GM21619 (cell line): ENCODE measurements around the gene TRIM17.

ENCODE experiments used
- ATAC-seq: cut with Tn5 transposase; IDR thresholded peaks from one replicate; pipeline ENCODE4 v1.9.1; 2021; ENCODE audit not compliant: unreplicated experiment

The TRIM17 gene

DNA sequence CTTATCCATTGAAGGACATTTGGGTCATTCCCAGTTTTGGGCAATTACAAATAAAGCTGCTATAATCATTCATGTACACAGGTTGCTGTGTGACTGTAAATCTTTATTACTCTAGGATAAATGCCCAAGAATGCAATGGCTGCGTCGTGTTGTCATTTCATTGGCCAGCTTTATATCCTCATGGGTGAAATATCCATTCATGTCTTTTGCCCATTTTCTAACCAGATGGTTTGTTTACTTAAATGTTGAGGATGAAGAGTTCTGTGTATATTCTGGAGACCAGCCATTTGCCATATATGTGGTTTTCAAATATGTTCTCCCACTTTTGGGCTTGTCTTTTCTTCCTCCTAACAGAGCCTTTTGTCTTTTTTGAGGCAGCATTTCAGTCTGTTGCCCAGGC is 35.3 kb downstream of the TRIM17 start:
- no peak for ATAC-seq

DNA sequence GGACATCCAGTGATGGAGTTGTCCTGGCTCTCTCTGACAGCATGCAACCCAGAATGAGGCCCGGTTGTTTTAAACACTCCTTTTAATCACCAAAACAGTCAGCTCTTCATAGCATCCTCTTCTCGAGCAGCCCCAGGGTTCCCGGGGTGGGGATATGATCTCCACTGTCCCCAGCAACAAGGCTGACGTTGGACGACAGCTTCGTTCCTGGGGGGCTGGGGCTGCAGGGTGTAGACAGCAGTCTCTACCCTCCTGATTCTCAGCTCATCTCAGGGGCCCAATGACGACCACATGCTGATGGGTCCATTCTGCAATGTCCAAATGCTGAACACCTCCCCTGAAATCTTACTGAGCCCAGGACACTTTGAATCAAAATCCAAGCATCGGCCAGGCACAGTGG is 37.0 kb downstream of the TRIM17 start:
- no peak for ATAC-seq

GRCh38 chr1:228378873-228379460 is 37.7 kb downstream of the TRIM17 start:
- ATAC-seq: no peak

DNA sequence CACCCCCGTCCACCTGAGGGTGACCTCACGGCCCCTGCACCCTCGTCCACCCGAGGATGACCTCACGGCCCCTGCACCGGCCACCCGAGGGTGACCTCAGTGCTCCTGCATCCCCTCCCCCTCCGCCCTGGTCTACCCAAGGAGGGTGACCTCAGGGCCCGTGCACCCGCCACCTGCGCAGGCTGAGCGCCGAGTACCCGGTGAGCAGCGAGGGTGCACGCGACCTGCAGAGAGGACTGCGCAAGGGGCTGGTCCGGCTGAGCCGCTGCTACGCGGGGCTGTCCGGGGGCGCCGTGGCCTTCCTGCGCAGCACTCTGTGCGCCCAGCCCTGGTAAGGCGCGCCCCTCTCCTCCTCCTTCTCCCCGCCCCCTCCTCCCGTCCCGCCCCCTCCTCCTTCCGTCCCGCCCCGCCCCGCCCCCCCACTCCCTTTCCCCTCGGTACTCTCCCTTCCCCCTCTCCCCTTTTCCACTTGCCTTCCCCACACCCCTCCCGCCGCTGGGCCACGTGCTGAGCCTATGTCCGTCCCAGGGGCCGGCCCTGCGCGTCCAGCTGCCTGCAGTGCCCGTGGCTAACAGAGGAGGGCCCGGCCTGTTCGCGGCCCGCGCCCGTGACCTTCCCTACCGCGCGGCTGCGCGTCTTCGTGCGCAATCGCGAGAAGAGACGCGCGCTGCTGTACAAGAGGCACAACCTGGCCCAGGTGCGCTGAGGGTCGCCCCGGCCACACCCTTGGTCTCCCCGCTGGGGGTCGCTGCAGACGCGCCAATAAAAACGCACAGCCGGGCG is 38.4 kb downstream of the TRIM17 start:
- ATAC-seq: no peak

- no peak for ATAC-seq
Observed at GRCh38 chr1:228377664-228378089, 39.0 kb downstream of the TRIM17 start.

DNA sequence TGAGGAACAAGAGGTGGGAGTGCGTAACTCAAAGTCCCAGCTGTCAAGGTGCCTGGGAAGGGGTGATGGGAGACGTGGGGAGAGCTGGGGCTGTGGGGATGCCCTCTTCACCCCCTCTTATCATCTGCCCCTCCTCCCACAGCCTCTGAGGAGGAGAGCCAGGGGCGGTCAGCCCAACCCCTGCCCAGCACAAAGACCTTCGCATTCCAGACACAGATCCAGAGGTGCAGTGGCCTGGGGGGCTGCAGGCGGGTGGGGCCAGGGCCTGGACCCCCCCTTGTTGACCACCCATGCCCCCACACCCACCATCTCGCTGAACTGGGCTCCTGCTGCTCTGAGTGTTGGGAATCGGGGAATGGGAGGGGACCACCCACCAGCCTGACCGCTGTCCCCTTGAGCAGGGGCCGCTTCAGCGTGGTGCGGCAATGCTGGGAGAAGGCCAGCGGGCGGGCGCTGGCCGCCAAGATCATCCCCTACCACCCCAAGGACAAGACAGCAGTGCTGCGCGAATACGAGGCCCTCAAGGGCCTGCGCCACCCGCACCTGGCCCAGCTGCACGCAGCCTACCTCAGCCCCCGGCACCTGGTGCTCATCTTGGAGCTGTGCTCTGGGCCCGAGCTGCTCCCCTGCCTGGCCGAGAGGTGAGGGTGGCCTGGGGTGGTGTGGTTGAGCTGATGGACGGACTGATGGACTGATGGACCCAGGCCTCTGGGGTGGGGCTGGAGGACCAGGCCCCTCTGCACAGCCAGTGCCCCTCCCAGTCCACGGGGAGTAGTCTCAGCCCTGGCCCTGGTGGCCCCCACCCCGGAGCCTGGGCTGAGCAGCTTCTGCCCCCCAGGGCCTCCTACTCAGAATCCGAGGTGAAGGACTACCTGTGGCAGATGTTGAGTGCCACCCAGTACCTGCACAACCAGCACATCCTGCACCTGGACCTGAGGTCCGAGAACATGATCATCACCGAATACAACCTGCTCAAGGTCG is 39.7 kb downstream of the TRIM17 start:
- no peak for ATAC-seq

- ATAC-seq: no peak
Observed at GRCh38 chr1:228376262-228376628, 40.4 kb downstream of the TRIM17 start.

GRCh38 chr1:228375578-228376261 is 40.9 kb downstream of the TRIM17 start:
- no peak for ATAC-seq

DNA sequence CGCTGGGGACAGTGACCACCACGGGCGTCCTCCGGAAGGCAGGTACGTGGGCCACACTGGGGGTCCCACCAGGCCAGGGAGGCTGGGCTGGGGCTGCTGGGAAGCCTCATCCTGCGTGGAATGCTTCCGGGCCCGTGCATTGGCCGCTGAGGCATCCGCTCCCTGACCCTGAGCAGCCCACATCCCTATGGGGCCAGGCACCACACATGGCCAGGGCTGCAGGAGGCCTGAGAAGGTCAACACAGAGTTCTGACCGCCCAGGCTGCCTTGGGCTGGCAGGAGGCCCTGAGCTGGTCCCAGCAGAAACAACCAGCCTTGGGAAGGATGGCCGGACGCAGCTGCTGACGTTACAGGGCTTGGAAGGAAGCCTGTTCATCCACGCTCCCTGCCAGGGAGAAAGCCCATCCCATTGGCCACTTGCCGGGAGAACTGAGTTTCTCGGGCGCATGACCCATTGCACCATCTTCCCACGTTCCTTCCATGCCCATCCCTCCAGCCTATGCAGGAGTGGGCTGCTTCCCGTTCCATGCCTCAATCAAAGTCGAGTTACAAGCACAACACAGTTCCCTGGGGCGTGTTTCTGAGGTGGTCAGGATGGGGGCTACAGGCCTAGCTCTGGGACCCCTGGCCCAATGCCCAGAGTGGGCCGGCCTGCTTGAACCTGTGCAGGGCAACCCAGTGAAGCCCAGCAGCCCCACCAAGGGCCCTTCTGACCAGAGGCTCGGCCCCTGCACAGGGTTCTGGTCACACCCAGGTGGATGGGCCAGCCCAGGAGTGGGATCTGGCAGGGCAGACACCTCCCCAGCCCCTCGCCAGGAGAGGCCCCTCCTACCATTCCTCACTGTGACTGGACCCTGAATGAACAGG is 41.7 kb downstream of the TRIM17 start:
- no peak for ATAC-seq

DNA sequence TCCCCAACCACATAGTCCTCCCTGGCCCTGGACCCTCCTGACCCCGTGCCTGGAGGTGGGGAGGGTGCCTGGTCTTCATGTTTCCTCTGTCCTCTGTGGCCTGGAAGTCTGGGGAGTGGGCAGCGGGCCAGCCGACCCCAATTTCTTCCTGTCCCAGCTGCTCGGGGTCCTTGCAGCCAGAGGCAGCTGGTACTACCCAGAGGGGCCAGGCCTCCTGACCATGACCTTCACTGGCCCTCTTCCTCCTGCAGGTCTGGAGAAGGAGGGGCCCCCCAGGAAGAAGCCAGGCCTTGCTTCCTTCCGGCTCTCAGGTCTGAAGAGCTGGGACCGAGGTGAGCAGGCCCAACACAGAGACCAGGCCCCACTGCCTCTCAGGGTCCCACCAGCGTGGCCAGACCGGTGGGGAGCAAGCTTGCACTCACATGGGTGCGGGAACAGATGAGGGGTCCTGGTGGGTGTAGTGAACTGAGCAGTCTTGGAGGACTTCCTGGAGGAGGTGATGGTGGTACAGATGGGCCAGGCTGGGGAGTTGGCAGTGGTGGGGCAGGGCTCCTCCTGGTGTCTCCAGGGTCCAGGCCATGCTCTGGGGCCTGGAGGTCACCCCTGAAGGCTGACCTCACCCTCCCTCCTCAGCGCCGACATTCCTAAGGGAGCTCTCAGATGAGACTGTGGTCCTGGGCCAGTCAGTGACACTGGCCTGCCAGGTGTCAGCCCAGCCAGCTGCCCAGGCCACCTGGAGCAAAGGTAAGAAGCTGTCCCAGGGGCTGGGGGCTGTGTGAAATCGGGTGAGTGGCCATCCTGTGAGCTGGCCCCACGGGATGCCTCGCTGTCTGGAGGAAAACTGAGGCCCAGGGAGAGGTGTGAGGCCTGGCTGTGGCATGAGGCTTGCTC is 42.7 kb downstream of the TRIM17 start:
- no peak for ATAC-seq

DNA sequence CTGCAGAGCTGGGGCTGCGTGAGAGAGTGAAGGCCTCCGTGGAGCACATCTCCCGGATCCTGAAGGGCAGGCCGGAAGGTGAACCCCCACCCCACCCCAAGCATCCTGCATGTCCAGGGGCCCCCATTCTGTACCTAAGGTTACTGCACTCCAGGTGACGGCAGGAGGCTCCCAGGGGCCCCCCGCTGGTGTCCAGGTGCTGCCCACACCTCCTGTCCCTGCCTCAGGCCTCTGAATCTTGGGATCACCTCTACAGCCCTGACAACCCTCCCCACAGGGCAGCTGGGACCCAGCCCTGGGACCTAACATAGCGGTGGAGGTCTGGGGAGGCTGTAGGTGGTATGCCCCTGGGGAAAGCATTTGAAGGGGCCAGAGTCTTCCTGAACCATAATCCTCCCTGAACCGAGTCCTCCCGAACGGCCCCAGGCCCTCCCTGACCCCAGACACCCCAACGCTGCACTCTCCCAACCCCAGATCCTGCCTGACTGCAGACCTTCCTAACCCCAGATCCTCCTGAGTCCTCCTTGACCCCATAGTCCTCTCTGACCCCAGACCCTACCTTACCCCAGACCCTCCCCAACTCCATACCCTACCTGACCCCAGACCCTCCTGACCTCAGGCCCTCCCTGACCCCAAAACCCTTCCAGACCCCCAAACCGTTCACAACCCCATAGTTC is 43.5 kb downstream of the TRIM17 start:
- ATAC-seq: no peak

DNA sequence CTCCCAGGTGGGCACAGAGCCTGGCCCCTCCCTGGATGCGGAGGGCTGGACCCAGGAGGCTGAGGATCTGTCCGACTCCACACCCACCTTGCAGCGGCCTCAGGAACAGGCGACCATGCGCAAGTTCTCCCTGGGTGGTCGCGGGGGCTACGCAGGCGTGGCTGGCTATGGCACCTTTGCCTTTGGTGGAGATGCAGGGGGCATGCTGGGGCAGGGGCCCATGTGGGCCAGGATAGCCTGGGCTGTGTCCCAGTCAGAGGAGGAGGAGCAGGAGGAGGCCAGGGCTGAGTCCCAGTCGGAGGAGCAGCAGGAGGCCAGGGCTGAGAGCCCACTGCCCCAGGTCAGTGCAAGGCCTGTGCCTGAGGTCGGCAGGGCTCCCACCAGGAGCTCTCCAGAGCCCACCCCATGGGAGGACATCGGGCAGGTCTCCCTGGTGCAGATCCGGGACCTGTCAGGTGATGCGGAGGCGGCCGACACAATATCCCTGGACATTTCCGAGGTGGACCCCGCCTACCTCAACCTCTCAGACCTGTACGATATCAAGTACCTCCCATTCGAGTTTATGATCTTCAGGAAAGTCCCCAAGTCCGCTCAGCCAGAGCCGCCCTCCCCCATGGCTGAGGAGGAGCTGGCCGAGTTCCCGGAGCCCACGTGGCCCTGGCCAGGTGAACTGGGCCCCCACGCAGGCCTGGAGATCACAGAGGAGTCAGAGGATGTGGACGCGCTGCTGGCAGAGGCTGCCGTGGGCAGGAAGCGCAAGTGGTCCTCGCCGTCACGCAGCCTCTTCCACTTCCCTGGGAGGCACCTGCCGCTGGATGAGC is 44.3 kb downstream of the TRIM17 start:
- ATAC-seq: no peak

DNA sequence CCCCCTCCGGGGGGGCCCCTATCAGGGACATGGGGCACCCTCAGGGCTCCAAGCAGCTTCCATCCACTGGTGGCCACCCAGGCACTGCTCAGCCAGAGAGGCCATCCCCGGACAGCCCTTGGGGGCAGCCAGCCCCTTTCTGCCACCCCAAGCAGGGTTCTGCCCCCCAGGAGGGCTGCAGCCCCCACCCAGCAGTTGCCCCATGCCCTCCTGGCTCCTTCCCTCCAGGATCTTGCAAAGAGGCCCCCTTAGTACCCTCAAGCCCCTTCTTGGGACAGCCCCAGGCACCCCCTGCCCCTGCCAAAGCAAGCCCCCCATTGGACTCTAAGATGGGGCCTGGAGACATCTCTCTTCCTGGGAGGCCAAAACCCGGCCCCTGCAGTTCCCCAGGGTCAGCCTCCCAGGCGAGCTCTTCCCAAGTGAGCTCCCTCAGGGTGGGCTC is 44.9 kb downstream of the TRIM17 start:
- ATAC-seq: no peak

GRCh38 chr1:228370941-228371740 is 45.5 kb downstream of the TRIM17 start:
- ATAC-seq: no peak

DNA sequence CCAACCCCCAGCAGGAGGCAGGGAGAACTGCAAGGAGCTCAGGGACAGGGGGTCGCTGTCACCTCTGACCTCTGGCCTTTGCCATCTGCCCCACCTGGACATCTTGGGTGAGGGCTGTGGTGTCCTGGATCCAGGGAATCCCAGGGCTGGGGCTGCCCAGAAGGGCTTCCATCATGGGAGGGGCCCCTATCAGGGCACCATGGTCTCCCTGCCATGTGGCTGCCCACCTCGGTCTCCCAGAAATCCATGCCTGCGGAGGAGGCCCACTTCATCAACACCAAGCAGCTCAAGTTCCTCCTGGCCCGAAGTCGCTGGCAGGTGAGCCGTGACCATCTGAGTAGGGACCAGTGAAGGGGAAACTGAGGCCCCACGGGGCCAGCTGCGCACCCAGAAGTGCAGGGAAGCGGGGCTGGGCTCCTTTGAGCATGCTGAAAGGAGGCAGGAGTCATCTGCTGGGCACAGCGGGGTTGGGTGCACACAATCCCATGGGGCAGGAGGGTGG is 46.2 kb downstream of the TRIM17 start:
- no peak for ATAC-seq

- ATAC-seq: no peak
Observed at GRCh38 chr1:228369608-228370438, 46.8 kb downstream of the TRIM17 start.
